NCI-H2196 (cell line): Measurements from ENCODE around the gene GSK3B.

Experiments used
- DNase-seq: peaks from one replicate; lab custom pipeline; 2025; ENCODE audit not compliant: unreplicated experiment; lab: John Stamatoyannopoulos, UW

Gene GSK3B

GRCh38 chr3:119783883-119784282, 310.4 kb downstream of the GSK3B start:
- DNase-seq = no peak

GRCh38 chr3:119783255-119783654, 311.0 kb downstream of the GSK3B start:
- DNase-seq = no peak

GRCh38 chr3:119782460-119782859, 311.8 kb downstream of the GSK3B start:
- DNase-seq = no peak

- DNase-seq = no peak
Observed at GRCh38 chr3:119781330-119782198, 312.7 kb downstream of the GSK3B start, which contains the start of gene NR1I2. Gene NR1I2, plus strand, starts transcription at chr3:119782101.

GRCh38 chr3:119779731-119780383, 314.4 kb downstream of the GSK3B start:
- DNase-seq = no peak

GRCh38 chr3:119778811-119779210, 315.4 kb downstream of the GSK3B start:
- no peak for DNase-seq

GRCh38 chr3:119778176-119778575, 316.1 kb downstream of the GSK3B start:
- no peak for DNase-seq

- DNase-seq = no peak
Observed at GRCh38 chr3:119776304-119776703, 317.9 kb downstream of the GSK3B start.

- DNase-seq = no peak
Observed at GRCh38 chr3:119774444-119774843, 319.8 kb downstream of the GSK3B start.
